CD4-positive, alpha-beta T cell (primary cell): ENCODE data around the gene DENND1A. TPM values are rescaled to one million over a fixed set of nuclear protein-coding genes. Genes with fewer than 3 reads are reported as not detected.

Source experiments
- ATAC-seq: fragments of 200-7000 bp; cut with Tn5 transposase; one replicate; pipeline ENCODE4 v1.10.0; 2022; ENCODE audit warnings: mild to moderate bottlenecking; ENCODE audit not compliant: poor library complexity
- CTCF ChIA-PET: fragments of 350-600 bp; sonication (Branson Sonifier 250); formaldehyde crosslinking; loops from one replicate; lab custom pipeline; 2021; ENCODE audit warnings: antibody characterized with exemption, inconsistent platforms; lab: Charles Lee
- POLR2A ChIA-PET: fragments of 350-600 bp; sonication (Branson Sonifier 250); formaldehyde crosslinking; loops from one replicate; lab custom pipeline; 2021; ENCODE audit warnings: antibody characterized with exemption, inconsistent platforms; lab: Charles Lee
- DNase-seq, 14 experiments: peaks; one replicate each; pipeline ENCODE4 v3.0.0-alpha.2; 2013 to 2020; ENCODE audit warnings: mixed read lengths in 2 of 14
- H3K27ac ChIP-seq, 2 donors: one replicate each; pipeline versions ENCODE4 v1.5.1 to v1.7.0; 2013; ENCODE audit warnings: low read length in 2 of 2, low read depth in 1 of 2, mild to moderate bottlenecking in 1 of 2
- H3K27me3 ChIP-seq, 2 experiments: 1 replicate in 1 of 2; 2 replicates in 1 of 2; pipeline versions ENCODE4 v1.6.1 to v1.7.0; 2013; ENCODE audit warnings: low read length in 2 of 2, control low read depth in 1 of 2, mild to moderate bottlenecking in 1 of 2, moderate library complexity in 1 of 2; ENCODE audit not compliant: insufficient read depth in 2 of 2, control insufficient read depth in 1 of 2
- H3K36me3 ChIP-seq: one replicate; pipeline ENCODE4 v1.6.1; 2013; ENCODE audit warnings: low read length, control low read depth; ENCODE audit not compliant: insufficient read depth
- H3K4me1 ChIP-seq: one replicate; pipeline ENCODE4 v1.6.1; 2013; ENCODE audit warnings: low read length, control low read depth; ENCODE audit not compliant: insufficient read depth
- H3K4me3 ChIP-seq: one replicate; pipeline ENCODE4 v1.5.1; 2013; ENCODE audit warnings: mild to moderate bottlenecking, low read length, moderate library complexity
- H3K9me3 ChIP-seq, 2 experiments: 1 replicate in 1 of 2; 2 replicates in 1 of 2; pipeline versions ENCODE4 v1.6.1 to v1.7.0; 2013; ENCODE audit warnings: low read length in 2 of 2, mild to moderate bottlenecking in 2 of 2, control low read depth in 1 of 2, moderate library complexity in 1 of 2; ENCODE audit not compliant: control insufficient read depth in 1 of 2, insufficient read depth in 1 of 2
- H3K27ac Mint-ChIP-seq: one replicate; pipeline ENCODE4 v1.8.0; 2020; ENCODE audit warnings: mixed read lengths
- H3K27me3 Mint-ChIP-seq: one replicate; pipeline ENCODE4 v1.8.0; 2021; ENCODE audit warnings: mixed read lengths
- H3K36me3 Mint-ChIP-seq: one replicate; pipeline ENCODE4 v1.8.0; 2021; ENCODE audit warnings: low read depth, mixed read lengths
- H3K4me1 Mint-ChIP-seq: one replicate; pipeline ENCODE4 v1.8.0; 2021; ENCODE audit warnings: low read depth, mixed read lengths
- H3K4me3 Mint-ChIP-seq: one replicate; pipeline ENCODE4 v1.8.0; 2020; ENCODE audit warnings: mild to moderate bottlenecking, mixed read lengths
- H3K9me3 Mint-ChIP-seq: one replicate; pipeline ENCODE4 v1.8.0; 2020; ENCODE audit warnings: mixed read lengths
- CTCF ChIP-seq: fragments of 200-600 bp; IDR thresholded peaks from one replicate; pipeline ENCODE4 v1.8.0; 2022; ENCODE audit warnings: antibody characterized with exemption, mild to moderate bottlenecking
- intact Hi-C, 2 experiments: fragments of 100-400 bp; cut with DNase I in 1 of 2; cut with micrococcal nuclease in 1 of 2; formaldehyde crosslinking; loops; one replicate each; pipeline versions ENCODE4 v1.15.1 to v1.9.0; 2023 to 2025; cut with DNase I, micrococcal nuclease
- total RNA-seq, 174 experiments: library from RNA in 2 of 174; stranded (reverse) in 2 of 174; gene quantifications; one replicate each; pipeline ENCODE4 v1.2.3 and lab custom pipeline; 2021 to 2026

The DENND1A gene
- total RNA-seq, 2 experiments from 2014 or later: 20.0 to 20.6 TPM

GRCh38 chr9:123447934-123448646 lies 481.8 kb downstream of the DENND1A start:
- no peak for TF ChIP-seq CTCF
- Histone ChIP-seq H3K4me1 (no peaks in the 10 kb centered on the region), H3K9me3 (no peaks in the 10 kb centered on the region), H3K27ac (no peak overlapping the region), H3K27me3 (no peaks in the 10 kb centered on the region), H3K4me3 (no peak overlapping the region), H3K36me3 (no peaks in the 10 kb centered on the region)
- CTCF ChIA-PET: no interaction called here
- Mint-ChIP-seq H3K27ac (no peak overlapping the region), H3K4me1 (no peaks in the 10 kb centered on the region), H3K4me3 (no peak overlapping the region), H3K27me3 (no peaks in the 10 kb centered on the region), H3K9me3 (no peaks in the 10 kb centered on the region), H3K36me3 (peaks cover 56% of the 10 kb centered on the region)
- ATAC-seq (no peak), DNase-seq (no peak)
- POLR2A ChIA-PET: no interaction called here
- intact Hi-C loops: no loop called here

GRCh38 chr9:123445981-123446610 lies 483.8 kb downstream of the DENND1A start:
- DNase-seq (peak in 1 of 14 experiments; percentile 24), ATAC-seq (no peak)
- ChIA-PET POLR2A (no interaction called here), CTCF (no interaction called here)
- H3K4me1 Mint-ChIP-seq: no peaks in the 10 kb centered on the region
- H3K36me3 Mint-ChIP-seq: peaks cover 48% of the 10 kb centered on the region
- TF ChIP-seq CTCF: no peak
- no peak overlapping the region for H3K27ac Mint-ChIP-seq
- no peaks in the 10 kb centered on the region for H3K27me3 Mint-ChIP-seq
- H3K27me3 ChIP-seq: no peaks in the 10 kb centered on the region
- H3K27ac ChIP-seq: no peak overlapping the region
- no peaks in the 10 kb centered on the region for H3K9me3 Mint-ChIP-seq
- H3K4me3 Mint-ChIP-seq: no peak overlapping the region
- no peaks in the 10 kb centered on the region for H3K4me1 ChIP-seq
- no peaks in the 10 kb centered on the region for H3K36me3 ChIP-seq
- intact Hi-C loops: no loop called here
- no peak overlapping the region for H3K4me3 ChIP-seq
- H3K9me3 ChIP-seq: no peaks in the 10 kb centered on the region

- POLR2A ChIA-PET: no interaction called here
- Histone ChIP-seq H3K27me3 (no peaks in the 10 kb centered on the region), H3K27ac (no peak overlapping the region), H3K4me3 (no peak overlapping the region), H3K4me1 (no peaks in the 10 kb centered on the region), H3K9me3 (no peaks in the 10 kb centered on the region), H3K36me3 (no peaks in the 10 kb centered on the region)
- DNase-seq (no peak), ATAC-seq (no peak)
- no peak for TF ChIP-seq CTCF
- H3K9me3 Mint-ChIP-seq: no peaks in the 10 kb centered on the region
- no peaks in the 10 kb centered on the region for H3K4me1 Mint-ChIP-seq
- H3K36me3 Mint-ChIP-seq: peaks cover 50% of the 10 kb centered on the region
- H3K4me3 Mint-ChIP-seq: no peak overlapping the region
- CTCF ChIA-PET: no interaction called here
- no peak overlapping the region for H3K27ac Mint-ChIP-seq
- intact Hi-C loops: no loop called here
- no peaks in the 10 kb centered on the region for H3K27me3 Mint-ChIP-seq
Measured at GRCh38 chr9:123445116-123445515, 484.8 kb downstream of the DENND1A start.
